Hippocampal formation (tissue), 2 donors: ENCODE measurements around the gene KCNN1.
"Not testable (repeated sequence)": the region's sequence is repeated elsewhere in the genome, so short reads cannot be mapped to it uniquely, and the experiment has no call there.

Source experiments
- DNase-seq, 2 donors: peaks; one replicate each; lab custom pipeline; 2025; lab: John Stamatoyannopoulos, UW

Gene KCNN1

GRCh38 chr19:17969096-17969792 is 2.3 kb downstream of the KCNN1 start:
- DNase-seq: no peak

- no peak for DNase-seq
Measured at GRCh38 chr19:17972230-17972629, 5.3 kb downstream of the KCNN1 start.

GRCh38 chr19:17973759-17974158 is 6.9 kb downstream of the KCNN1 start:
- no peak for DNase-seq

DNA sequence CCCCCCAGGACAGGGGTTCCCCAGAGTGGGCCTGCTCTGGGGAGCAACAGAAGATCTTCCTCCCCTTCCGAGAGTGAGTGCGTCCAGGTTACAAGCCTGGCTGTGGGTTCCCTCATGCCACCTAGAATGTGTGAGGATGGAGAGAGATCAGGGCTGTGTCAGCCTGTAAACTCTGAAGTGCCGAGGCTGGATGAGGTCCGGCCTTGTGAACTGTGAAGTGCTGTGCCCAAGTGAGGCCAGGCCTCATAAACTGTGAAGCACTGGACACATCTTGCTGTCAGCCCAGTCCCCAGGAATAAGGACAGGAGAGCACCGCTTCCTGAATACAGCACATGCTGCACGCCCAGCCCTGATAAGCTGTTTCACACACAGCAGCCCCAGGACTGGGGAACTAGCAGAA is 7.6 kb downstream of the KCNN1 start:
- no peak for DNase-seq

DNA sequence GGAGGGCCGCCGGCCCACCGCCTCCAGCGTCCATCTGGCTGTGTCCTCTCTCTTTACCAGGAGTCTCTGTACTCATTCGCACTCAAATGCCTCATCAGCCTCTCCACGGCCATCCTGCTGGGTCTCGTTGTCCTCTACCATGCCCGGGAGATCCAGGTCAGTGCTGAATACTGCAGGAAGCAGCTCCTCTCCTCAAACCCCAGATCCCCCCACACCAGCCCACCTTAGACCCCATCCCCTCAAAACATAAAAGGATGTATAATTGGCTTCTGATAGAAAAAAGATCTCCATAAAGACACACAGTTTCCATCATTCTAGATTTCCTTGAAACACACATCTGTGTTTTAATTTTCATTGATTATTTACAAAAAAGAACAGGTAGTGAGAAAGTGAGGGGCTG is 8.1 kb downstream of the KCNN1 start:
- no peak for DNase-seq

- no peak for DNase-seq
Measured at GRCh38 chr19:17977021-17977420, 10.1 kb downstream of the KCNN1 start.

DNA sequence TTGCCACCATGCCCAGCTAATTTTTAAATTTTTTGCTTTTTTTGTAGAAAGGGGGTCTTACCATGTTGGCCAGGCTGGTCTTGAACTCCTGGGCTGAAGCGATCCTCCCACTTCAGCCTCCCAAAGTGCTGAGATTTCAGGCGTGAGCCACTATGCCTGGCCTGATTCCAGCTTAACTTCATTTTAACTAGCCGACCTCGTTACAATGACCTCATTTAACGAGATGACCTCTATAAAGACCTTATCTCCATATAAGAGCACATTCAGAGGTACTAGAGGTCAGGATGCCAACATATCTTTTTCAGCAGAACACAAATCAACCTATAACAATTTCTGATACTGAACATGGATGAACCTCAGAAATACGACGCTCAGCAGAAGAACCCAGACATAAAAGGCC is 10.6 kb downstream of the KCNN1 start:
- no peak for DNase-seq

GRCh38 chr19:17981611-17982010 is 14.7 kb downstream of the KCNN1 start:
- DNase-seq: no peak

GRCh38 chr19:17982430-17982829 is 15.5 kb downstream of the KCNN1 start:
- DNase-seq: no peak

DNA sequence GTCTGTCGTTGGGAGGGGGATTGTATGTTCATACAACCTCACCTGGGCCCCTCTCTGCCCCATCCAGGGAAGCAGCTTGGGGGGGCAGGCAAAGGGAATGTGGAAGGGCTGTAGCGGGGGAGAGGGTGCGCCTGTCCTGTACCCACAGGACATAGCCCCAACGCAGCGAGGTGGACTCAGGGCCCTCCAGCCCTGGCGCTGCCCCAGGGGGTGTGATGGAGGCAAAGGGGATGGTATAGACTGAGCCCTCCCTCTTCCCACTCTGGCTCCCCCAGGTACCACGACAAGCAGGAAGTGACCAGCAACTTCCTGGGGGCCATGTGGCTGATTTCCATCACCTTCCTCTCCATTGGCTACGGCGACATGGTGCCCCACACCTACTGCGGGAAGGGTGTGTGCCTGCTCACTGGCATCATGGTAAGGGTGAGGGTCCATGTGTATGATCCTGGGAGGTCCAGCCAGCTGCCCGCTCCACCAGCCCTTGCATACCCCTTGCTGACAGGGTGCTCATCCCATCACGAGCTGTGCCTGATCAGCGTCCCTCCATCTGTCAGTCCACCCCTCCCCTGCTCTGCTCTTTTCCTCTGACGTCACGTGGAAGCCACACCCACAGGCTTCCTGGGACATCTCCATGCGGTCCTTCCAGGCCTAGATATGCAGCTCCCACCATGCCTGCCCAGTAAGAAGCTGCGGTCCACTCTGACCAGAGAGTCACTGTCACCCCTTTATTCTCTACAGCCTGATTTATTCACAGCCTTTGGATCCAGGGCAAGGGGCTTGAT is 18.3 kb downstream of the KCNN1 start:
- no peak for DNase-seq

- not testable (repeated sequence) for DNase-seq
Measured at GRCh38 chr19:17986569-17986968, 19.7 kb downstream of the KCNN1 start.

DNA sequence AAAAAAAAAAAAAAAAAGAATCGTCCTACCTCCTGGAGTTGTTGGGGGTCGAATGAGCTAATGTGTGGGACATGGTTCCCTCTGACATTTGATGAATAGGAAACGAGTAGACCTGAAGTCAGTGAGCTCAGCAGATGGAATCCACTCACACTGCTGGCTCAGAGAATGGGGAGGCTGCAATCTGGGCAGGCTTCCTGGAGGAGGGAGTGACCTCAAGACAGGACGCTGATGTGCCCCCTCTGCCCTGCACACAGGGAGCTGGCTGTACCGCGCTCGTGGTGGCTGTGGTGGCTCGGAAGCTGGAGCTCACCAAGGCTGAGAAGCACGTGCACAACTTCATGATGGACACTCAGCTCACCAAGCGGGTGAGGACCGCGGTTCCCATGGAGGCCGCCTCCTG is 21.3 kb downstream of the KCNN1 start:
- DNase-seq: no peak

GRCh38 chr19:17989425-17990094 is 22.7 kb downstream of the KCNN1 start:
- no peak for DNase-seq

DNA sequence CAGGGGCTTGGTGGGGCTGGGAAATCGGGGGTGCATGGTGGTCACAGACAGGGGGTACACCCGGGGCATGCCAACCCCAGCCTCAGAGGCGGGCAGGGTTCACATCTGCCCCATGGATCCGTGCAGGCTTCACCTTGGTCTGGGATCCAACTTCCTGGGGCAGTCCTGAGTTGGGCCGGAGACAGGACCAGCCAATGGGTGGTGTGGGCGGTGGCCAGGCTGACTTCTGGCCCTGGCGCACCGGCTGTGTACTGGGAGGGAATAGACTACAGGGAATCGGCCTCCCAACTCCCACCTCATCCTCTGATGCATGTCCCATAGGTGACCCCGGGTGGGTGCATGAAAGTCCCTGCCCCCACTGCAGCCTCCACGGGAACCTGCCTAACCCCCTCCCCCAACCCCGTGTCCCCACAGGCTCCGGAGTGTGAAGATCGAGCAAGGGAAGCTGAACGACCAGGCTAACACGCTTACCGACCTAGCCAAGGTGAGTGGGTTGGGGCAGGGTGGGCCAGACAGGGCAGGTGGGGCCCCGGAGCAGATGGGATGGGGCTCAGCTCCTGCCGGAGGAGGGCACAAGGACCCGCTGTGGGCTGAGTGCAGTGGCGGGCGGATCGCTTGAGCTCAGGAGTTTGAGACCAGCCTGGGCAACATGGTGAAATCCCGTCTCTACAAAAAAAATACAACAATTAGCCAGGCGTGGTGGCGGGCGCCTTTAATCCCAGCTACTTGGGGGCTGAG is 26.3 kb downstream of the KCNN1 start:
- no peak for DNase-seq

DNA sequence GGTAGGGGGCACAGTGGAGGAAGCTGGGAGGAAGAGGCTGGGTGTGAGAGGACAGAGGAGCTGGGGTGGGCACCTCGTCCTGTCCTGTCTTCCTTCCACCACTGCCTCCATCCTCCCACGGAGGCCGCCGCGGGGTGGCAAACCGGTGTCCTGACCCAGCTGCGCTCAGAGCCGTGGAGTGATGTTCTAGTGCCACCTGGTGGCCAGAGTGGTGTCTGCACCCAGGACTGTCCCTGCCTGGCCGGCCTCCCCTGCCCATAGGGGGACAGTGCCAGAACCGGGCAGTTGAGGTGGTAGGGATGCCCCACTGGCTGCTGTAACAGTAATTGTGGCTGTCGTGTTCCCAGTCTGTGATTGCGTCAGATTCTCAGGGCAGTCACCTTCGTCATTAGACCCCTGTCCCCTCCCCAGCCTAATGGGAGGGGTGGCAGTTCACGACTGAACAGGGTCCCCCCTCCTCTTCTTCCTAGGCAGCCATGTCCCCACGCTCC is 30.0 kb downstream of the KCNN1 start:
- DNase-seq: peak; percentile 39 to 79

- no peak for DNase-seq
Measured at GRCh38 chr19:17997969-17998826, 31.3 kb downstream of the KCNN1 start.

DNA sequence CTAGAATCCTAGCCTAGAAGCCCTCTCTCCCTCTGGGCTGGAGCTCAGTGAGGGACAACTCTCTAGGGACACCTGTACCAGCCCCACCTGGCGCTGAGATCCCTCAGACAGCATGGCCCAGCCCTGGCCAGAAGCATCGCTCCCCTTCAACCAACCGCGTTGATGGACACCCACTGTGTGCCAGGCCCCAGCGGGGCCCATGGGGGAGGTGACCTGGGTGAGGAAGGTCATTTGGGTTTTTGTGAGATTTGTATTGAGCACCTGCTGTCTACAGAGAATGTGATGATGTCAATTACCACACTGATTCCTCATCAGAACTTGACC is 31.9 kb downstream of the KCNN1 start:
- DNase-seq: no peak

- no peak for DNase-seq
Measured at GRCh38 chr19:17999684-18000479, 33.0 kb downstream of the KCNN1 start.

DNA sequence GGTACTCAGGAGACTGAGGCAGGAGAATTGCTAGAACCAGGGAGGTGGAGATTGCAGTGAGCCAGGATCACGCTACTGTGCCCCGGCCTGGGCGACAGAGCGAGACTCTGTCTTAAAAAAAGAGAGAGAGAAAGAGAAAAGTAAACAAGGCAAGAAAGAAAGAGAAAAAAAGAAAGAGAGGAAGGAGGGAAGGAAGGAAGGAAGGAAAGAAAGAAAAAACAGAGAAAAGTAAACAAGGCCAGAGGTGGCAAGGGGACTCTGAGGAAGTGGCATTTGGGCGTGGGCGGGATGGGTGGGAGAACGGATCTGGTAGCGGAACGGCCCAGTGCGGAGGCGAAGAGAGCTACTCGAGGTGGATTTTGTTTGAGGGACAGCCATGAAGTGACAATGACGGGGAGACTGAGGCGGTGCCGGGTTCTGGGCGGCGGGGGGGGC is 33.6 kb downstream of the KCNN1 start:
- no peak for DNase-seq
